ENCODE results near the gene HCLS1. TPM values are rescaled to one million over a fixed set of nuclear protein-coding genes. Genes with fewer than 3 reads are reported as not detected.

HCLS1 gene
- total and polyA plus RNA-seq, 2 experiments from 2014 or later: 0.11 to 0.57 TPM

GRCh38 chr3:121681792-121682191 lies 21.1 kb upstream of the HCLS1 start:
- Histone ChIP-seq H3K27me3 (no peaks in the 10 kb centered on the region), H3K36me3 (peaks cover 29% of the 10 kb centered on the region), H3K9me3 (ENCODE audit: low read depth) (no peaks in the 10 kb centered on the region), H3K4me1 (ENCODE audit: low read depth) (no peaks in the 10 kb centered on the region), H3K27ac (no peak overlapping the region), H3K4me3 (no peak overlapping the region)
- no peak for DNase-seq (ENCODE audit: low read depth in 1 of 2, low spot score in 1 of 2)
- TF ChIP-seq, protein P1, sequence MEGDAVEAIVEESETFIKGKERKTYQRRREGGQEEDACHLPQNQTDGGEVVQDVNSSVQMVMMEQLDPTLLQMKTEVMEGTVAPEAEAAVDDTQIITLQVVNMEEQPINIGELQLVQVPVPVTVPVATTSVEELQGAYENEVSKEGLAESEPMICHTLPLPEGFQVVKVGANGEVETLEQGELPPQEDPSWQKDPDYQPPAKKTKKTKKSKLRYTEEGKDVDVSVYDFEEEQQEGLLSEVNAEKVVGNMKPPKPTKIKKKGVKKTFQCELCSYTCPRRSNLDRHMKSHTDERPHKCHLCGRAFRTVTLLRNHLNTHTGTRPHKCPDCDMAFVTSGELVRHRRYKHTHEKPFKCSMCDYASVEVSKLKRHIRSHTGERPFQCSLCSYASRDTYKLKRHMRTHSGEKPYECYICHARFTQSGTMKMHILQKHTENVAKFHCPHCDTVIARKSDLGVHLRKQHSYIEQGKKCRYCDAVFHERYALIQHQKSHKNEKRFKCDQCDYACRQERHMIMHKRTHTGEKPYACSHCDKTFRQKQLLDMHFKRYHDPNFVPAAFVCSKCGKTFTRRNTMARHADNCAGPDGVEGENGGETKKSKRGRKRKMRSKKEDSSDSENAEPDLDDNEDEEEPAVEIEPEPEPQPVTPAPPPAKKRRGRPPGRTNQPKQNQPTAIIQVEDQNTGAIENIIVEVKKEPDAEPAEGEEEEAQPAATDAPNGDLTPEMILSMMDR (IDR thresholded peaks at IDR 0.05; ENCODE audit: low read depth, low read length): no peak

GRCh38 chr3:121677141-121677540 lies 16.4 kb upstream of the HCLS1 start:
- DNase-seq (ENCODE audit: low read depth in 1 of 2, low spot score in 1 of 2): no peak
- Histone ChIP-seq H3K4me3 (no peak overlapping the region), H3K36me3 (peaks cover 50% of the 10 kb centered on the region), H3K27me3 (no peaks in the 10 kb centered on the region), H3K9me3 (ENCODE audit: low read depth) (no peaks in the 10 kb centered on the region), H3K27ac (no peak overlapping the region), H3K4me1 (ENCODE audit: low read depth) (no peaks in the 10 kb centered on the region)
- TF ChIP-seq, protein P1 (IDR thresholded peaks at IDR 0.05; ENCODE audit: low read depth, low read length): no peak

GRCh38 chr3:121670676-121671075 lies 10.0 kb upstream of the HCLS1 start:
- no peak for DNase-seq (ENCODE audit: low read depth in 1 of 2, low spot score in 1 of 2)
- no peak overlapping the region for H3K27ac ChIP-seq
- H3K4me1 ChIP-seq (ENCODE audit: low read depth): peaks cover 4% of the 10 kb centered on the region
- TF ChIP-seq, protein P1 (IDR thresholded peaks at IDR 0.05; ENCODE audit: low read depth, low read length): no peak
- no peaks in the 10 kb centered on the region for H3K27me3 ChIP-seq
- no peaks in the 10 kb centered on the region for H3K9me3 ChIP-seq (ENCODE audit: low read depth)
- H3K36me3 ChIP-seq: peaks cover 43% of the 10 kb centered on the region
- H3K4me3 ChIP-seq: no peak overlapping the region

GRCh38 chr3:121667333-121667732 lies 6.6 kb upstream of the HCLS1 start:
- H3K9me3 ChIP-seq (ENCODE audit: low read depth): no peaks in the 10 kb centered on the region
- no peaks in the 10 kb centered on the region for H3K27me3 ChIP-seq
- no peak overlapping the region for H3K4me3 ChIP-seq
- peaks cover 18% of the 10 kb centered on the region for H3K4me1 ChIP-seq (ENCODE audit: low read depth)
- no peak overlapping the region for H3K27ac ChIP-seq
- TF ChIP-seq, protein P1 (IDR thresholded peaks at IDR 0.05; ENCODE audit: low read depth, low read length): no peak
- H3K36me3 ChIP-seq: peaks cover 51% of the 10 kb centered on the region
- no peak for DNase-seq (ENCODE audit: low read depth in 1 of 2, low spot score in 1 of 2)

GRCh38 chr3:121665488-121665887 lies 4.8 kb upstream of the HCLS1 start:
- TF ChIP-seq, protein P1 (IDR thresholded peaks at IDR 0.05; ENCODE audit: low read depth, low read length): no peak
- DNase-seq (ENCODE audit: low read depth in 1 of 2, low spot score in 1 of 2): no peak
- peaks cover 18% of the 10 kb centered on the region for H3K4me1 ChIP-seq (ENCODE audit: low read depth)
- H3K9me3 ChIP-seq (ENCODE audit: low read depth): no peaks in the 10 kb centered on the region
- H3K27me3 ChIP-seq: no peaks in the 10 kb centered on the region
- H3K27ac ChIP-seq: peak overlapping the region; percentile 70
- H3K36me3 ChIP-seq: peaks cover 48% of the 10 kb centered on the region
- no peak overlapping the region for H3K4me3 ChIP-seq

Data from cardiac muscle cell (in vitro differentiated cells and primary cell).